Activated T-helper 17 cell treated with anti-CD3 and anti-CD28 coated beads, Interleukin-2, amount 50 U/mL, for 72 hours (primary cell): ENCODE data around the gene RHOU. TPM values are rescaled to one million over a fixed set of nuclear protein-coding genes. Genes with fewer than 3 reads are reported as not detected.

Experiments
- ATAC-seq: fragments of 150-1000 bp; cut with Tn5 transposase; replicated peaks from 2 replicates; pipeline ENCODE4 v1.10.0; 2021; ENCODE audit warnings: mild to moderate bottlenecking, moderate library complexity
- H3K27ac Mint-ChIP-seq: one replicate; pipeline ENCODE4 v1.8.0; 2022; ENCODE audit warnings: mixed read lengths
- H3K27me3 Mint-ChIP-seq: one replicate; pipeline ENCODE4 v1.8.0; 2022; ENCODE audit warnings: mixed read lengths
- H3K36me3 Mint-ChIP-seq: one replicate; pipeline ENCODE4 v1.8.0; 2022; ENCODE audit warnings: low read depth, mild to moderate bottlenecking, mixed read lengths
- H3K4me1 Mint-ChIP-seq: one replicate; pipeline ENCODE4 v1.8.0; 2022; ENCODE audit warnings: mixed read lengths
- H3K4me3 Mint-ChIP-seq: one replicate; pipeline ENCODE4 v1.8.0; 2022; ENCODE audit warnings: mild to moderate bottlenecking, mixed read lengths
- H3K9me3 Mint-ChIP-seq: one replicate; pipeline ENCODE4 v1.8.0; 2022; ENCODE audit warnings: mixed read lengths
- total RNA-seq, 2 donors: library from RNA; stranded (reverse); gene quantifications; one replicate each; pipeline ENCODE4 v1.2.3, GENCODE V29; 2022

RHOU gene
- total RNA-seq, 2 donors from 2014 or later = 1.4 to 2.1 TPM

DNA sequence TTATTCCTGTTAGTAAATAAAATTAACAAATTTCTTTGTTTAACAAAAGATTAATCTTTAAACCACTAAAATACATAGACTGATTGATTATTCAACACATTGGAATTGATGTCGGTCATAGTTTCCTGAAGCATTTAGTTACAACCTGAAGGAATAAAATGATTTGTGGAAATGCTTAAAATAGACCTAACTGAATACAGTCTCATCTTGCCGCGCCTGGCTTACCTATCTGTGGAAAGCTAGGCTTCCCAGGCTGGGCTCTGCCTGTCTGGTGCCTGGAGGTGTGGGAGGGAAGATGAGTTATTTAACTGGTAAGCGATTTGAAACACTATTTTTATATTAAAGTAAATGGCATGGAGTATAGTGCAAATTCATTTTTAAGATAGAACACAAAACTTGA is 10.2 kb downstream of the RHOU start:
- Mint-ChIP-seq H3K4me3 (no peak overlapping the region), H3K27me3 (no peaks in the 10 kb centered on the region), H3K4me1 (peaks cover 7% of the 10 kb centered on the region), H3K27ac (no peak overlapping the region), H3K9me3 (no peaks in the 10 kb centered on the region), H3K36me3 (peaks cover 12% of the 10 kb centered on the region)
- no peak for ATAC-seq

DNA sequence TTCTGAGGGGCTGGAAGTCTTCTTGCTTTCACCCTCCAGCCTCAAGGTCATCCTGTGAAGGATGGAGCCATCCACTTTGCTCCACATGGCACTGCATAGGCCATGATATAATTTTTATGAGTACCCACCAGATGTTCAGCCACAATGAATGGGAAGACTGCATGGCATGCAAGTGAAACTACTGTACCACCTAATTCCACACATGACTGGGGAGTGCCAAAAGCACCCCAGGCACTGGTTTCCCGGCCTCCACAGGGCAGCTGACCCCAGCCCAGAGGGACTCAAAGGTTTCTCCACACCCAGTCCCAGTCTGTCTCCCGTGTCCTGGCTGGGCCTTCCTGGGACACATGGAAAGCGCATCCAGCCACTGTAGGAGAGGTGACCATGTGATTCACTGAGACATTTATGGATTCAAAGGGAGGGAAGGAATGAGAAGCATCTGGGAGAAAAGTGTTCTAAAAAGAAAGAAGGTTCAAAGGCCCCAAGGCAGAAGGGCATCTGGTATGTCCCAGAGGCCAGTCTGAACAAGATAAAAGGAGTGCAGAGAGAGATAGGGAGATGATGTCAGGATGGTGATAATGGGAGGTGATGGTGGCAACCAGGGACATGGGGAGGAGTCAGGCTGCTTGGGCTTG is 12.1 kb downstream of the RHOU start:
- Mint-ChIP-seq H3K4me3 (no peak overlapping the region), H3K27ac (no peak overlapping the region), H3K36me3 (peaks cover 12% of the 10 kb centered on the region), H3K27me3 (no peaks in the 10 kb centered on the region), H3K9me3 (no peaks in the 10 kb centered on the region), H3K4me1 (peaks cover 15% of the 10 kb centered on the region)
- no peak for ATAC-seq

DNA sequence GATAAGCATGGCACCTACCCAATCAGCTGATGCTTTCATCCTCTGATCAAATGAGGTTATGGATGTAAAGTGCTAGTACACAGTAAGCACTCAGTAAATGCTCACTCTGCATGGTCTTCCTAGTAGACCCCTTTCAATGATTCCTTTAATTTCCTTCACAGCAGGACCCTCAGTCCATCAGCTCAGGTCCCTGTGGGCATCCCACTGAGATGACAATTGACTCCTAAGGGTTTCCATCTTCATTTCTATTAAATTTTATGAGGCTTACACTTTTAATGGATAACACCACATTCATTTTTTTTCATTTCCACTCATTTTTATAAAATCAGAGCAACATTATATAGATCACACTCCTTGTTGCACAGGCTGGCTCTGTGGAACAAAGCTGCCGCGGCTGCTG is 12.8 kb downstream of the RHOU start:
- Mint-ChIP-seq H3K36me3 (peaks cover 12% of the 10 kb centered on the region), H3K27me3 (peaks cover 4% of the 10 kb centered on the region), H3K4me1 (peaks cover 15% of the 10 kb centered on the region), H3K9me3 (no peaks in the 10 kb centered on the region), H3K27ac (peak overlapping the region; percentile 48), H3K4me3 (peak overlapping the region; percentile 16)
- ATAC-seq = no peak

DNA sequence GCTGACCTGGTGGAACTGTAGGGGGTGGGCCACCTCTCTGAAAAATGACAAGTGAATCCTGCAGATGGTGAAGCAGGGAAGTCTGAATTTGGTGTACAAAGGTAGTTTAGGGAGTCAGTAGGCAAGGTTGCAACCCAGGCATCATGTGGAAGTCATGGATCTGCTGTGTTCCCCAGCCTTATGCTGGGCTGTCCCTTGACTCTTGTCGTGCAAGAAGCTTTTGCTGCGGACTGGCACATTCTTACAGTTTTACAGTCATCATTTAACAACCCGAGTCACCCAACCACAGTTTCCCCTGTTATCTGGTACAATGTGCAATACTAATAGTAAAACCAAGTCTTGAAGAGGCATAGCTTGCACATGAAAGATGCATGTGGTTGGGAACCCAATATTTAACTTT is 13.2 kb downstream of the RHOU start:
- peaks cover 10% of the 10 kb centered on the region for H3K36me3 Mint-ChIP-seq
- H3K9me3 Mint-ChIP-seq = no peaks in the 10 kb centered on the region
- H3K4me1 Mint-ChIP-seq = peaks cover 15% of the 10 kb centered on the region
- peak; percentile 82 for ATAC-seq
- H3K27me3 Mint-ChIP-seq = peaks cover 4% of the 10 kb centered on the region
- H3K4me3 Mint-ChIP-seq = peak overlapping the region; percentile 16
- peak overlapping the region; percentile 48 for H3K27ac Mint-ChIP-seq

DNA sequence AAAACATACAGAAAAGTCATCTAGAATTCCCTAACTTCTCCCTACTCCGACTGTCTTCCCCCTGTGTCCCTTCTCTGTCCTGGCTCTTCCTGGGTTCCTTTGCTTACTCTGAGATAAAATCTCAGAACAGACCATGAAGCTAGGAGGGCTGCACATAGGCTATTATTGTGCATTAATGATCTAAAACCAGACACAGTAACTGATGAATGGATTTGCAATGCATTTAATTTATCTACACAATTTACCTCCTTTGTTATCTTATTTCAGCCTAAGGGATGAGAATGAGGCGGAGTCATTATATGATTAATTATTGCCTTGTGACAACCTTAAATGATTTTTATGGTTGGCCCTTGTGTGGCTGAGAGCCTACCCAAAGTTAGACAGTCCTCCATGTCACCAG is 14.5 kb downstream of the RHOU start:
- Mint-ChIP-seq H3K4me1 (peaks cover 15% of the 10 kb centered on the region), H3K9me3 (no peaks in the 10 kb centered on the region), H3K27me3 (peaks cover 10% of the 10 kb centered on the region), H3K4me3 (no peak overlapping the region), H3K36me3 (no peaks in the 10 kb centered on the region), H3K27ac (no peak overlapping the region)
- no peak for ATAC-seq

DNA sequence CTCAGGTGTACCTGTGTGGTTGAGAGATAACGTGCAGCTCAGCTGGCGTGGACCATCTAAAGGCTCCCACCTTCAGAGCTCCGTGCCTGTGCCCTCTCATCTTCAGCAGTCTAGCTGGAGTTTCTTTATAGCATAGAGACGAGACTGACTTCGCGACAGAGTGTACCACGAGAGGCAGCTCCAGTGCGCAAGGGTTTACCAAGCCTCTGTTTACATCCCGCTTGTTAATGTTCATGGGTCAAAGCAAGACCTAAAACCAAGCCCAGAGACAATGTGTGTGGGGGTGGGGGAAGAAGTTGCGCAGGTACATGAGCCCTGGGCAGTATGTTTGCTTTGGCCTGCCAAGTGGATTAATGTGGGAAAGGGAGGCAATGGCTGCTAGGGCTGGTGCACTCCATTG is 15.6 kb downstream of the RHOU start:
- no peak for ATAC-seq
- H3K27me3 Mint-ChIP-seq = peaks cover 18% of the 10 kb centered on the region
- H3K27ac Mint-ChIP-seq = no peak overlapping the region
- no peaks in the 10 kb centered on the region for H3K36me3 Mint-ChIP-seq
- no peak overlapping the region for H3K4me3 Mint-ChIP-seq
- no peaks in the 10 kb centered on the region for H3K9me3 Mint-ChIP-seq
- H3K4me1 Mint-ChIP-seq = peaks cover 18% of the 10 kb centered on the region

DNA sequence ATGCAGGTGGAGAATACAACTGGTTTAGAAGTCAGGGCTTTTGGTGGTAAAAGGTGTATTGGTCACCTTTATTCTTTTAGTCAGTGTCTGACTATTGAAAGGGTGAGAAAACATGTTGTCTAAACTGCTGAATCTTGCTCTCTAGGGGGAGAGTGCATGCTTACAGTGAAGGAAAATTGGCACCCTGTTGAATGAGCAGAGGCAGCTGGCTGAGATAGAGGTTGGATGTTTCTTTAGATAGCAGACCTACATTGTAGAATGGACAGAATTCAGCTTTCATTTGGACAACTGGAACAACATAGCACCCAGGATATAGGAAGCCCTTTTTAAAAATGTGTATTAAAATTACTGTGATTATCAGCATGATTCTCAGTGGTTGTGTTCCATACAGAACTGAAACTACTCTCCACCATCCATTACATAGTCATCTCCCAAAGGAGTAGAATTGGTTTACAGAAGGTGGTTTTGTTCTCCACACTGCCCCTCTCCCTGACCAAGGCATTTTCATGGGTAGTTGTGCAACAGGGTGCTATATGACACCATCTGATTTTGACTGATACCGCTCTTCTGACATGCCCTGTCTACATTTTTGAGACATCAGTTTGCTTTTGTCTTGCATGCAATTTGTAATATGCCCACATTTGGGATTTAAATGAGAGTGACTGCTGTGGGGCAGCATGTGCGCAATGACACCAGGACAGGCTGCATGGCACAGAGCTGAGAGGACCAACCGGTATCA is 16.2 kb downstream of the RHOU start:
- Mint-ChIP-seq H3K4me3 (no peak overlapping the region), H3K27ac (no peak overlapping the region), H3K4me1 (peaks cover 21% of the 10 kb centered on the region), H3K27me3 (peaks cover 23% of the 10 kb centered on the region), H3K36me3 (no peaks in the 10 kb centered on the region), H3K9me3 (peaks cover 4% of the 10 kb centered on the region)
- peak; percentile 67 for ATAC-seq

DNA sequence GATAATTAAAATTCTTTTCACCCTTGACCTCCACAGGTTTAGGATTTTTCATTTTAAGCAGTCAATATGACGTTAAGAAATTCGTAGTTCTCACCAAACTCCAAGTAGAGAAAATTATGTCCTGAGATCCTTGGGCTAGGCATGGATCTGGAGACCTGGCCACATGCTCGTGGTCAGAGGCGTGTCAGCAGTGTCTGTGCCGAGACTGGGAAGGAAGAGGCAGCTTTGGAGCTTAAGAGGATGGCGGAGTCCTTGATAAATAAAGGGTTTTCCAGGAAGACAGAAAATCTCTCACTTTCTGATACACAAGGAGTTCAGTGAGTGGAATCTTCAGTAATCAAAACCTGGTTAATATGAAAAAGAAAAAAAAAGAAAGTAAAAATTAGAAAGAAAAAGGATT is 17.0 kb downstream of the RHOU start:
- Mint-ChIP-seq H3K4me1 (peaks cover 21% of the 10 kb centered on the region), H3K27me3 (peaks cover 27% of the 10 kb centered on the region), H3K4me3 (no peak overlapping the region), H3K27ac (no peak overlapping the region), H3K36me3 (no peaks in the 10 kb centered on the region), H3K9me3 (peaks cover 8% of the 10 kb centered on the region)
- no peak for ATAC-seq

DNA sequence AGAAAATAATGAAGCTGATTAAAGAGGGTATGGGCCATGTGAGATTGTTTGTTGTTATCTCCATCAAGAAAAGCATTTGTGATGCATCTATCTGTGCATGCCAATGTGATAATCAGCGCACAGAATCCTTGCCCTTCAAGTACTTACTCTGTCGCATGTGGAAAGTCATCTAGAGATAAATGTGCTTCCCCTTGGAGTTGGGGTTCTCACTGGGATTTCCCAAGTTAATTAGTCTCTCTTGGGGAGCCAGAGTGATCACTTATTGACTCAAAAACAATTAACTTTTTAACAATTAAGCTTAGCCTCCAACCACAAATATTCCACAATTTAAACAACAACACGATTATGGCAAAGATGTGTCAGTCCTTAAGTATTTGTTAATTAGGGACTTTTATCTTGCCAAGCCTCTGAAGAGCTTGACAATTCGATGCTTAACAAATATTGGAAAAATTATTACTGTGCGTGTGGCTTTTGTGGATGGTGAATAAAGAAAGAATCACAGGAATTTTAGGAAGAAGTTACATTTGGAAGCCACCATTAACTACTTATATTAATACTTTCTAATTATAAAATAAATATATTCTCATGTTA is 17.5 kb downstream of the RHOU start:
- H3K4me1 Mint-ChIP-seq = peaks cover 21% of the 10 kb centered on the region
- peaks cover 27% of the 10 kb centered on the region for H3K27me3 Mint-ChIP-seq
- H3K4me3 Mint-ChIP-seq = no peak overlapping the region
- H3K36me3 Mint-ChIP-seq = no peaks in the 10 kb centered on the region
- peaks cover 8% of the 10 kb centered on the region for H3K9me3 Mint-ChIP-seq
- peak; percentile 40 for ATAC-seq
- no peak overlapping the region for H3K27ac Mint-ChIP-seq

DNA sequence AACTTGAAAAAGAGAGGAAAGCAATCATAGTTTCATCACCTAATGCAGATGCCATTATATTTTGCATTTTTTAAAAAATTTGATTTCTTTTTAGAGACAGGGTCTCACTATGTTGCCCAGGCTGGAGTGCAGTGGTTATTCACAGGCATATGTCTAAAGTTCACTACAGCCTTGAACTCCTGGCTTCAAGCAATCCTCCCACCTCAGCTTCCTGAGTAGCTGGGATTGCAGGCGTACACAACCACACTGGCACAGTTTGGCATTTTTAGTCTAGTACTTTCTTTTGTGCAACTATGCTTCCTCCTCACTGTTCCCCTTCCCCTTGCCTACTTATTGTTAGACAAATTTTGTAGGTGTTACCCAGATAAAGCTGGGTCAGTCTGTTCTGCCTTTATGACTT is 18.0 kb downstream of the RHOU start:
- H3K4me3 Mint-ChIP-seq = no peak overlapping the region
- H3K27me3 Mint-ChIP-seq = peaks cover 27% of the 10 kb centered on the region
- H3K4me1 Mint-ChIP-seq = peaks cover 19% of the 10 kb centered on the region

DNA sequence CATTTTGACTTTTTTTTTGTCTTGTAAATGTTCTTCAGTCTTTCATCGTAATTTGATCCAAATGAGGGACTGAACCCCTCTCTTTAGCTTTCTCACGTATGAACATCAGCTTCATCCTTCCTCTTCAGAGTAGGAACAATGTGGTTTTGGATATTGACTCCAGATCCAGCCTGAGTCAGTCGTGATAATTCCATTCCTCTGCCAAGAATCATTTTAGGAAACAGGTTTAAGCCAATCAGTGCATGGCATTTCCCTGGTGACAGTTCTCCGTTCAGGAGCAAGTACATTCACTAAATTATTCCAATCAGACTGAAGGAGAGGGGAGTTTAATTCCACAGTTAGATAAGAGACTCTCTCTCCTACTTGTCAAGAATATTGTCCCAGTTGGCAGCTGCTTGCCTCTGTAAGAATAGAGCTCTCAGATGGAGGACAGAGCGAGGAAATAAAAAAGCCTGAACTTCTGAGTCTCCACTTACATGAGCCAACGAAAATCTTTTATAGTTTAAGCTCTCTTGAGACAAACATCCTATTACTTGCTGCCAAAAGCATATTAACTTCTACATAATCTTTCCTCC is 18.6 kb downstream of the RHOU start:
- H3K9me3 Mint-ChIP-seq = peaks cover 8% of the 10 kb centered on the region

More for the DNA sequence above, 18.0 kb downstream of the RHOU start:
- ATAC-seq = no peak
- no peak overlapping the region for H3K27ac Mint-ChIP-seq
- H3K9me3 Mint-ChIP-seq = peaks cover 8% of the 10 kb centered on the region
- H3K36me3 Mint-ChIP-seq = no peaks in the 10 kb centered on the region

DNA sequence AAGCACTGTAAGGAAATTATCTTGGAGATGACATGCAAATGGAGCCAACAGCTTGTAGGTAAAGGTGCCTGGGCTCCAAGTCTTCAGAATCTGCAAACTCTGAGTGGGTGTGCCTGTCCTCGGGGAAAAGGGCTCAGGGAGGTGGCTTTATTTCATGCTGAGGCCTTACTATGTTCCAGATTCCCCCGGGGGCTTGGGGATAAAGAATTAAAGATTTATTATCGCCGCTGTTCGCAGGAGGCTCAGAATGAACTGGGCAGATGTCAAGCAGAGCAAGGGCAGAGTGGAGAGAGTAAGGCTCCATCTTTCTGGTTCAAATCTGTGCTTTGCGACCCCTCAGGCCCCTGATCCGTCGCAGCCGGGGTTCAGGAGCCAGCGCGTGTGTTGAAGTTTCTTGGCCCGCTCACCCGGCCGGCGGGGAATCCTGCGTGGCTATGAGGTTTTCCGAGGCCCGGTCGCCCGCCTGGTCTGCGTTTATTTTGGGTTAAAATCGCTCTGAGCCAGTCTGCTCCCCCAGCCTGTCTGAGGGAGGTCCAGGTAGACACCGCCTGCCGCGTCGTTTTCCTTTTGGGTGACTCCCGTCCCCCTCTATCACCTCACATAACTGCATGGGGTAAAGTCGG is 19.5 kb downstream of the RHOU start:
- H3K4me3 Mint-ChIP-seq = no peak overlapping the region
- H3K4me1 Mint-ChIP-seq = peaks cover 15% of the 10 kb centered on the region
- ATAC-seq = no peak
- no peak overlapping the region for H3K27ac Mint-ChIP-seq
- no peaks in the 10 kb centered on the region for H3K36me3 Mint-ChIP-seq
- H3K9me3 Mint-ChIP-seq = peaks cover 8% of the 10 kb centered on the region
- peaks cover 27% of the 10 kb centered on the region for H3K27me3 Mint-ChIP-seq

More for the DNA sequence above, 18.6 kb downstream of the RHOU start:
- Mint-ChIP-seq H3K4me3 (no peak overlapping the region), H3K27me3 (peaks cover 27% of the 10 kb centered on the region), H3K36me3 (no peaks in the 10 kb centered on the region), H3K27ac (no peak overlapping the region), H3K4me1 (peaks cover 15% of the 10 kb centered on the region)
- no peak for ATAC-seq

DNA sequence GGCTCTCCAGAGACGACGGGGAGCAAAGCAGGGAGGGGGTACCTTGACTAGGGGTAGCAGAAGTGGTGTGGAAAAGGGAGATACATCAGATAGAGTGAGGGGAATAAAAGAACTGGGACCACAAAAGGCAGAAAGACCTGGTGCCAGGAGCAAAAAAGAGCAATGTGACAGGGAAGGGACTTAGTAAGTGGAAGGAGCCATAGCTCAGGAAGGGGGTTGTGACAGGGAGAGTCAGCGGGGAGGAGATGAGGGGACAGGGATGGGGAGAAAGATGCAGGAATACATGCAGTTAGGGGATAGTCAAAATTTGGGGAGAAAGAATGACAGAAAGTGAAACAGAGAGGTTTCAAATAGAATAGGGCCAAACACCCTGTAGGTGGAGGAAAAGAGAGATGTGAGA is 20.5 kb downstream of the RHOU start:
- no peak overlapping the region for H3K27ac Mint-ChIP-seq

DNA sequence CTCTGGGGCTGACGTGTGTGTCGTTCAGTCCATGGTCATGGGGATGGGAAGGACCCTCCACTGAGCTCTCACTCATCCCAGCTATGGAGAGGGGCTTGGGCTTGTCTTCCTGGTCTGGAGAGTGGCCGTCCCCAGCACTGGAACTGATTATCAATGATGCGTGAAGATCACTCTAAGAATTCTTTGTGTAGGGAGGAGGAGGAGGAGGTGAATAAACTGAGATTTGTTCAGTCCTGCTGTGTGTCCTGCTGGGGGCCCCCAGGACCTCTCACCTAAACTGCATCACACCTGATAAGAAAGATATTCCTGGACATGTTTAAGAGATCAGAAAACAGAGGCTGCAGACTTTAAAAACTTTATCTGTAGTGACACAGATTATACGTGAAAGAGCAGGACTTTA is 21.2 kb downstream of the RHOU start:
- peaks cover 30% of the 10 kb centered on the region for H3K27me3 Mint-ChIP-seq

More for the DNA sequence above, 20.5 kb downstream of the RHOU start:
- no peak for ATAC-seq
- Mint-ChIP-seq H3K36me3 (no peaks in the 10 kb centered on the region), H3K4me1 (peaks cover 15% of the 10 kb centered on the region), H3K4me3 (no peak overlapping the region), H3K9me3 (peaks cover 8% of the 10 kb centered on the region), H3K27me3 (peaks cover 30% of the 10 kb centered on the region)

More for the DNA sequence above, 21.2 kb downstream of the RHOU start:
- no peak for ATAC-seq
- Mint-ChIP-seq H3K9me3 (peaks cover 8% of the 10 kb centered on the region), H3K27ac (no peak overlapping the region), H3K4me1 (peaks cover 12% of the 10 kb centered on the region), H3K36me3 (no peaks in the 10 kb centered on the region), H3K4me3 (no peak overlapping the region)
